PC-3 (cell line): ENCODE data around the gene RPS19BP1. TPM values are rescaled to one million over a fixed set of nuclear protein-coding genes. Genes with fewer than 3 reads are reported as not detected.

Source experiments
- ATAC-seq: fragments of 200-7000 bp; cut with Tn5 transposase; 2 replicates; pipeline ENCODE4 v1.9.1; 2020; ENCODE audit warnings: mild to moderate bottlenecking, moderate library complexity
- BruUV-seq: library from RNA; stranded (reverse); fragments of 400-500 nt; replicated peaks from 2 replicates; lab custom pipeline; 2021; lab: Mats Ljungman, UMichigan
- CTCF ChIA-PET: fragments of 300-600 bp; sonication (Branson Sonifier 250); formaldehyde crosslinking; loops from one replicate; lab custom pipeline; 2022; ENCODE audit warnings: antibody characterized with exemption; lab: Charles Lee
- POLR2A ChIA-PET: fragments of 300-600 bp; sonication (Branson Sonifier 250); formaldehyde crosslinking; loops from one replicate; lab custom pipeline; 2022; ENCODE audit warnings: antibody characterized with exemption; ENCODE audit not compliant: unreplicated experiment; lab: Charles Lee
- DNase-seq: peaks from one replicate; pipeline ENCODE4 v3.0.0-alpha.2; 2015
- H2AFZ ChIP-seq: fragments of 300-600 bp; sonication (generic); 2 replicates; pipeline ENCODE4 v1.6.0; 2016; ENCODE audit warnings: antibody characterized with exemption, low read length
- H3F3A ChIP-seq: fragments of 300-600 bp; sonication (generic); one replicate; pipeline ENCODE4 v1.6.0; 2017; ENCODE audit warnings: antibody characterized with exemption, low read length, control low read depth, mild to moderate bottlenecking; ENCODE audit not compliant: unreplicated experiment
- H3K27ac ChIP-seq: fragments of 300-600 bp; sonication (generic); 2 replicates; pipeline ENCODE4 v1.5.1; 2016; ENCODE audit warnings: mild to moderate bottlenecking, low read length
- H3K27me3 ChIP-seq: fragments of 300-600 bp; sonication (generic); 2 replicates; pipeline ENCODE4 v1.6.1; 2016; ENCODE audit warnings: low read length, mixed read lengths
- H3K36me3 ChIP-seq: fragments of 300-600 bp; sonication (generic); 2 replicates; pipeline ENCODE4 v1.6.1; 2016; ENCODE audit warnings: low read depth, mixed run types, low read length, mixed read lengths
- H3K4me1 ChIP-seq: fragments of 300-600 bp; sonication (generic); 2 replicates; pipeline ENCODE4 v1.5.1; 2016; ENCODE audit warnings: low read length; ENCODE audit not compliant: insufficient read depth
- H3K4me2 ChIP-seq: fragments of 300-600 bp; sonication (generic); 2 replicates; pipeline ENCODE4 v1.6.0; 2016; ENCODE audit warnings: low read length
- H3K4me3 ChIP-seq: fragments of 300-600 bp; sonication (generic); 2 replicates; pipeline ENCODE4 v1.5.1; 2016; ENCODE audit warnings: mild to moderate bottlenecking, low read length, mixed read lengths
- H3K79me2 ChIP-seq: fragments of 300-600 bp; sonication (generic); 2 replicates; pipeline ENCODE4 v1.6.1; 2017; ENCODE audit warnings: low read length, mixed read lengths
- H3K9ac ChIP-seq: fragments of 300-600 bp; sonication (generic); 2 replicates; pipeline ENCODE4 v1.6.0; 2016; ENCODE audit warnings: mild to moderate bottlenecking, low read length
- H3K9me2 ChIP-seq: fragments of 300-600 bp; sonication (generic); replicated peaks from 2 replicates; pipeline ENCODE4 v1.6.1; 2016; ENCODE audit warnings: mixed run types, low read length, mixed read lengths
- H3K9me3 ChIP-seq: fragments of 300-600 bp; sonication (generic); 2 replicates; pipeline ENCODE4 v1.6.1; 2016; ENCODE audit warnings: low read length, mixed read lengths
- H4K20me1 ChIP-seq: fragments of 300-600 bp; sonication (generic); 2 replicates; pipeline ENCODE4 v1.6.1; 2016; ENCODE audit warnings: low read length, mixed read lengths
- EZH2 ChIP-seq: fragments of 300-600 bp; sonication (generic); IDR thresholded peaks from one replicate; pipeline ENCODE4 v1.6.1; 2017; ENCODE audit warnings: antibody characterized with exemption, mild to moderate bottlenecking, low read length; ENCODE audit not compliant: unreplicated experiment
- EZH2phosphoT487 ChIP-seq: fragments of 300-600 bp; sonication (generic); IDR thresholded peaks from 2 replicates; pipeline ENCODE4 v1.6.1; 2018; ENCODE audit warnings: mild to moderate bottlenecking, antibody characterized with exemption, low read length, borderline replicate concordance
- intact Hi-C: fragments of 100-400 bp; cut with micrococcal nuclease; formaldehyde crosslinking; loops from 2 replicates; pipeline ENCODE4 v1.9.0; 2023
- total RNA-seq: library from RNA; depleted of rRNA; stranded (reverse); fragments of >200 nt; gene quantifications from 2 replicates; pipeline ENCODE4 v1.2.3, GENCODE V29; 2014; rRNA removed
- TF ChIP-seq, protein P1 (sequence below): fragments of 300-600 bp; sonication (generic); conservative IDR thresholded peaks from 2 replicates; pipeline ENCODE4 v1.5.1; 2017; ENCODE audit warnings: antibody characterized with exemption, low read depth, mild to moderate bottlenecking, low read length

RPS19BP1 gene
- total RNA-seq, 1 experiment from 2014 or later = 253 TPM

DNA sequence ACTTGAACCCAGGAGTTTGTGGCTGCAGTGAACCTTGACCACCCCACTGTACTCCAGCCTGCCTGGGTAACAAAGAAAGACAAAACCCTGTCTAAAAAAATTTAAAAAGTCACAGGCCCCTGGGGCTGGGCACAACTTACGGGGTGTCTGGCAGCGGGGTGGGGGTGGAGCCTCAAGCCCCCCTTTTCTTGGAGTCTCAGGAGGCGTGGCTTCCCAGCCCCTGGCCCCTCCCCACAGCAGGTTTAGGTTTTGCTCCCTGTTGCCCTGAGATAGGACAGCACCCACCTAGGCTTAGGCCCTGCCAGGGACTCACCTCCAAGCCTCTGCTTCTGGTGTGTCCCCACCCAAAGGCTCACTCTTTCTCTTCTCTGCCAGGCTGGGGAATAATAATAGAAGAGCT is 53.3 kb downstream of the RPS19BP1 start:
- H3K9ac ChIP-seq = no peak overlapping the region
- H2AFZ ChIP-seq = no peak overlapping the region
- CTCF ChIA-PET = no interaction called here
- TF ChIP-seq EZH2phosphoT487 (no peak), EZH2 (no peak)
- TF ChIP-seq, protein P1, sequence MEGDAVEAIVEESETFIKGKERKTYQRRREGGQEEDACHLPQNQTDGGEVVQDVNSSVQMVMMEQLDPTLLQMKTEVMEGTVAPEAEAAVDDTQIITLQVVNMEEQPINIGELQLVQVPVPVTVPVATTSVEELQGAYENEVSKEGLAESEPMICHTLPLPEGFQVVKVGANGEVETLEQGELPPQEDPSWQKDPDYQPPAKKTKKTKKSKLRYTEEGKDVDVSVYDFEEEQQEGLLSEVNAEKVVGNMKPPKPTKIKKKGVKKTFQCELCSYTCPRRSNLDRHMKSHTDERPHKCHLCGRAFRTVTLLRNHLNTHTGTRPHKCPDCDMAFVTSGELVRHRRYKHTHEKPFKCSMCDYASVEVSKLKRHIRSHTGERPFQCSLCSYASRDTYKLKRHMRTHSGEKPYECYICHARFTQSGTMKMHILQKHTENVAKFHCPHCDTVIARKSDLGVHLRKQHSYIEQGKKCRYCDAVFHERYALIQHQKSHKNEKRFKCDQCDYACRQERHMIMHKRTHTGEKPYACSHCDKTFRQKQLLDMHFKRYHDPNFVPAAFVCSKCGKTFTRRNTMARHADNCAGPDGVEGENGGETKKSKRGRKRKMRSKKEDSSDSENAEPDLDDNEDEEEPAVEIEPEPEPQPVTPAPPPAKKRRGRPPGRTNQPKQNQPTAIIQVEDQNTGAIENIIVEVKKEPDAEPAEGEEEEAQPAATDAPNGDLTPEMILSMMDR = no peak
- no peak overlapping the region for H3K27ac ChIP-seq
- no peaks in the 10 kb centered on the region for H3K27me3 ChIP-seq
- DNase-seq = no peak
- no peak overlapping the region for H3K4me3 ChIP-seq
- no peaks in the 10 kb centered on the region for H4K20me1 ChIP-seq
- intact Hi-C loops = no loop called here
- no peaks in the 10 kb centered on the region for H3K4me1 ChIP-seq
- H3K36me3 ChIP-seq = no peaks in the 10 kb centered on the region
- H3F3A ChIP-seq = no peaks in the 10 kb centered on the region
- H3K9me2 ChIP-seq = no peaks in the 10 kb centered on the region
- H3K4me2 ChIP-seq = no peak overlapping the region
- H3K79me2 ChIP-seq = no peaks in the 10 kb centered on the region
- no peaks in the 10 kb centered on the region for H3K9me3 ChIP-seq
- no peak for ATAC-seq
- POLR2A ChIA-PET = no interaction called here
- BruUV-seq = no TSS peak

Other genes with a start within 250 kb of the RPS19BP1 start
- gene RPL3, start 213.1 kb downstream of the RPS19BP1 start, total RNA-seq = 1,363 and 1,371 TPM in 2 replicates
- gene SYNGR1, start 182.8 kb downstream of the RPS19BP1 start, total RNA-seq = 7.8 and 9.0 TPM in 2 replicates
- gene TAB1, start 133.0 kb downstream of the RPS19BP1 start, total RNA-seq = 14.2 and 16.0 TPM in 2 replicates
- gene MGAT3, start 75.7 kb downstream of the RPS19BP1 start, total RNA-seq = 0.06 TPM in 1 of 2 replicates, not detected in the other
- 22.1 and 23.2 TPM in 2 replicates for gene MIEF1, start 30.5 kb downstream of the RPS19BP1 start, total RNA-seq
- gene ATF4, start 12.2 kb downstream of the RPS19BP1 start, total RNA-seq = 230 and 240 TPM in 2 replicates
- 0.06 TPM in 1 of 2 replicates, not detected in the other for gene CACNA1I, start 38.0 kb upstream of the RPS19BP1 start, total RNA-seq